ENCODE data around the gene CFTR. TPM values are rescaled to one million over a fixed set of nuclear protein-coding genes. Genes with fewer than 3 reads are reported as not detected.

Gene CFTR
- total RNA-seq, 1 experiment from 2014 or later, result 0.72 TPM

DNA sequence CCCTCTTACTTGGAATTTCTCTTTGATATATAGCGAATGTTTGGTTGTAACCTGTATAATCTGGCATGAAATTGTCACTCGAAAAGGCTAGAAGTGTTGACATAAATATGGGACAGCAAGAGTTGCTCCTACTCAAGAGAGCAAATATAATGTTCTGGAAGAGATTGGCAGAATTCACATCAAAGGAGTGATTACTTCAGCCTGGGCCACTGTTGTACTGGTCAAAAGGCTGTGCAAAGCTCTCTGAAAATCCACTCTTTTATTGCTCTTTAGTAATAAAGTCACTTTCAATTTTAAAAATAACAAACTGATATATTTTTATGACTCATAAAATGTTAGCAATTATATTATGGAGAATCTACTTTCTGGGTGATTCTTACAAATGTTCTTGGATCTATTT lies 58.2 kb downstream of the CFTR start (continued):
- TF ChIP-seq, protein P1, sequence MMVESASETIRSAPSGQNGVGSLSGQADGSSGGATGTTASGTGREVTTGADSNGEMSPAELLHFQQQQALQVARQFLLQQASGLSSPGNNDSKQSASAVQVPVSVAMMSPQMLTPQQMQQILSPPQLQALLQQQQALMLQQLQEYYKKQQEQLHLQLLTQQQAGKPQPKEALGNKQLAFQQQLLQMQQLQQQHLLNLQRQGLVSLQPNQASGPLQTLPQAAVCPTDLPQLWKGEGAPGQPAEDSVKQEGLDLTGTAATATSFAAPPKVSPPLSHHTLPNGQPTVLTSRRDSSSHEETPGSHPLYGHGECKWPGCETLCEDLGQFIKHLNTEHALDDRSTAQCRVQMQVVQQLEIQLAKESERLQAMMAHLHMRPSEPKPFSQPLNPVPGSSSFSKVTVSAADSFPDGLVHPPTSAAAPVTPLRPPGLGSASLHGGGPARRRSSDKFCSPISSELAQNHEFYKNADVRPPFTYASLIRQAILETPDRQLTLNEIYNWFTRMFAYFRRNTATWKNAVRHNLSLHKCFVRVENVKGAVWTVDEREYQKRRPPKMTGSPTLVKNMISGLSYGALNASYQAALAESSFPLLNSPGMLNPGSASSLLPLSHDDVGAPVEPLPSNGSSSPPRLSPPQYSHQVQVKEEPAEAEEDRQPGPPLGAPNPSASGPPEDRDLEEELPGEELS (CRISPR knock-in tag; IDR thresholded peaks at IDR 0.05), result no peak
- TF ChIP-seq OVOL2 (CRISPR knock-in tag; IDR thresholded peaks at IDR 0.05; ENCODE audit: borderline replicate concordance), result no peak

GRCh38 chr7:117544061-117544460 lies 64.2 kb downstream of the CFTR start:
- H3K27me3 Mint-ChIP-seq (ENCODE audit: low read depth), result no peaks in the 10 kb centered on the region
- H3K4me3 Mint-ChIP-seq, result no peak overlapping the region
- no peak for TF ChIP-seq CTCF (IDR thresholded peaks at IDR 0.05)
- TF ChIP-seq ZNF317 (CRISPR knock-in tag; IDR thresholded peaks at IDR 0.05; ENCODE audit: borderline replicate concordance, low read depth), result no peak
- peaks cover 8% of the 10 kb centered on the region; the same call in 1 of the 2 replicates for H3K4me1 Mint-ChIP-seq
- ChIA-PET CTCF (no interaction called here), POLR2A (no interaction called here)
- H3K9me3 Mint-ChIP-seq, result no peaks in the 10 kb centered on the region
- no peak for DNase-seq (ENCODE audit: low spot score)
- ATAC-seq, result no peak
- no peaks in the 10 kb centered on the region for H3K36me3 Mint-ChIP-seq
- no peak overlapping the region; the same call in 1 of the 2 replicates for H3K27ac Mint-ChIP-seq

DNA sequence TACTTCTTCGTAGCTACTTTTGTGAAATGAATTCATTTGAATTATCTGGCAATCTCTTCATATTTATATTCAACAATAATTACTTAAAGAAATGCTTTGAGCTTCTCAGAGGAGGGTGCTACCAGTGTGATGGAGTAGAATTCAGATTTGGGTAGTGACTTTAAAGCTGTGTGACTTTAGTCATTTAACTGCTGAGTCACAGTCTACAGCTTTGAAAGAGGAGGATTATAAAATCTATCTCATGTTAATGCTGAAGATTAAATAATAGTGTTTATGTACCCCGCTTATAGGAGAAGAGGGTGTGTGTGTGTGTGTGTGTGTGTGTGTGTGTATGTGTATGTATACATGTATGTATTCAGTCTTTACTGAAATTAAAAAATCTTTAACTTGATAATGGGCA lies 68.2 kb downstream of the CFTR start:
- Mint-ChIP-seq H3K4me1 (peaks cover 8% of the 10 kb centered on the region; the same call in 1 of the 2 replicates), H3K4me3 (no peak overlapping the region), H3K27ac (no peak overlapping the region), H3K36me3 (no peaks in the 10 kb centered on the region), H3K9me3 (no peaks in the 10 kb centered on the region), H3K27me3 (ENCODE audit: low read depth) (no peaks in the 10 kb centered on the region)
- ATAC-seq (no peak), DNase-seq (ENCODE audit: low spot score) (no peak)
- CTCF ChIA-PET, result no interaction called here
- POLR2A ChIA-PET, result no interaction called here
- TF ChIP-seq, protein P2, sequence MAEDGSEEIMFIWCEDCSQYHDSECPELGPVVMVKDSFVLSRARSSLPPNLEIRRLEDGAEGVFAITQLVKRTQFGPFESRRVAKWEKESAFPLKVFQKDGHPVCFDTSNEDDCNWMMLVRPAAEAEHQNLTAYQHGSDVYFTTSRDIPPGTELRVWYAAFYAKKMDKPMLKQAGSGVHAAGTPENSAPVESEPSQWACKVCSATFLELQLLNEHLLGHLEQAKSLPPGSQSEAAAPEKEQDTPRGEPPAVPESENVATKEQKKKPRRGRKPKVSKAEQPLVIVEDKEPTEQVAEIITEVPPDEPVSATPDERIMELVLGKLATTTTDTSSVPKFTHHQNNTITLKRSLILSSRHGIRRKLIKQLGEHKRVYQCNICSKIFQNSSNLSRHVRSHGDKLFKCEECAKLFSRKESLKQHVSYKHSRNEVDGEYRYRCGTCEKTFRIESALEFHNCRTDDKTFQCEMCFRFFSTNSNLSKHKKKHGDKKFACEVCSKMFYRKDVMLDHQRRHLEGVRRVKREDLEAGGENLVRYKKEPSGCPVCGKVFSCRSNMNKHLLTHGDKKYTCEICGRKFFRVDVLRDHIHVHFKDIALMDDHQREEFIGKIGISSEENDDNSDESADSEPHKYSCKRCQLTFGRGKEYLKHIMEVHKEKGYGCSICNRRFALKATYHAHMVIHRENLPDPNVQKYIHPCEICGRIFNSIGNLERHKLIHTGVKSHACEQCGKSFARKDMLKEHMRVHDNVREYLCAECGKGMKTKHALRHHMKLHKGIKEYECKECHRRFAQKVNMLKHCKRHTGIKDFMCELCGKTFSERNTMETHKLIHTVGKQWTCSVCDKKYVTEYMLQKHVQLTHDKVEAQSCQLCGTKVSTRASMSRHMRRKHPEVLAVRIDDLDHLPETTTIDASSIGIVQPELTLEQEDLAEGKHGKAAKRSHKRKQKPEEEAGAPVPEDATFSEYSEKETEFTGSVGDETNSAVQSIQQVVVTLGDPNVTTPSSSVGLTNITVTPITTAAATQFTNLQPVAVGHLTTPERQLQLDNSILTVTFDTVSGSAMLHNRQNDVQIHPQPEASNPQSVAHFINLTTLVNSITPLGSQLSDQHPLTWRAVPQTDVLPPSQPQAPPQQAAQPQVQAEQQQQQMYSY (CRISPR knock-in tag; IDR thresholded peaks at IDR 0.05), result no peak
- no peak for TF ChIP-seq ATF3 (CRISPR knock-in tag; conservative IDR thresholded peaks at IDR 0.05)
- TF ChIP-seq, protein P3, sequence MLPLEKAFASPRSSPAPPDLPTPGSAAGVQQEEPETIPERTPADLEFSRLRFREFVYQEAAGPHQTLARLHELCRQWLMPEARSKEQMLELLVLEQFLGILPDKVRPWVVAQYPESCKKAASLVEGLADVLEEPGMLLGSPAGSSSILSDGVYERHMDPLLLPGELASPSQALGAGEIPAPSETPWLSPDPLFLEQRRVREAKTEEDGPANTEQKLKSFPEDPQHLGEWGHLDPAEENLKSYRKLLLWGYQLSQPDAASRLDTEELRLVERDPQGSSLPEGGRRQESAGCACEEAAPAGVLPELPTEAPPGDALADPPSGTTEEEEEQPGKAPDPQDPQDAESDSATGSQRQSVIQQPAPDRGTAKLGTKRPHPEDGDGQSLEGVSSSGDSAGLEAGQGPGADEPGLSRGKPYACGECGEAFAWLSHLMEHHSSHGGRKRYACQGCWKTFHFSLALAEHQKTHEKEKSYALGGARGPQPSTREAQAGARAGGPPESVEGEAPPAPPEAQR (CRISPR knock-in tag; IDR thresholded peaks at IDR 0.05), result no peak
- no peak for TF ChIP-seq ZNF121 (CRISPR knock-in tag; IDR thresholded peaks at IDR 0.05)
- TF ChIP-seq, protein P4, sequence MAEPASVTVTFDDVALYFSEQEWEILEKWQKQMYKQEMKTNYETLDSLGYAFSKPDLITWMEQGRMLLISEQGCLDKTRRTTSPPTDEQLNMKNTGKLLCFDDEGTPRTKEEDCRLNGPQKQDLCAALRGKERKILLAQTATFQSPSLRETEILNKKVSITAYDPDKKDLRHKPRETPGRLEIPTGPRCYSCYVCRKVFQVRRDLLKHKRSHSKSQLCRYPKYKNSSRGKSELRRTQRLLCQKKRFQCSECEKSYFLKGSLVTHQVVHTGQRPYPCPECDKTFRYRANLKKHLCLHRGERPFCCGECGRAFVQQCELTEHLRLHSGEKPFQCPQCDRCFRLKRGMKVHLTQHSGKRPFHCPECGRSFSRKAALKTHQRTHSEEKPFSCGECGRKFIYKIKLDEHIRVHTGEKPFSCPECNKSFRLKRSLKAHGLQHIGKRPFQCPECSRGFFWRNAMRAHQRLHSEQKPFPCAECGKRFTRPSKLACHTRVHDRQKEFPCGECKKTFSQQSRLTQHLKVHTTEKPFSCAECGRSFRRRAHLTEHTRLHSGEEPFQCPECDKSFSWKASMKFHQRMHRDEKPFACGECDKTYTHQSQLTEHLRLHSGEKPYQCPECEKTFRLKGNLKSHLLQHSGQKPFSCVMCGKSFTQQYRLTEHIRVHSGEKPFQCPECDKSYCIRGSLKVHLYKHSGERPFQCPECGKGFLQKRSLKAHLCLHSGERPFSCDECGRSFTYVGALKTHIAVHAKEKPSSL (CRISPR knock-in tag; conservative IDR thresholded peaks at IDR 0.05), result no peak
- TF ChIP-seq TP53 (CRISPR knock-in tag; IDR thresholded peaks at IDR 0.05), result no peak
- no peak for TF ChIP-seq ZNF416 (CRISPR knock-in tag; IDR thresholded peaks at IDR 0.05)
- TF ChIP-seq ZNF423 (CRISPR knock-in tag; IDR thresholded peaks at IDR 0.05), result no peak
- TF ChIP-seq JAZF1 (CRISPR knock-in tag; IDR thresholded peaks at IDR 0.05), result no peak
- TF ChIP-seq RORB (CRISPR knock-in tag; IDR thresholded peaks at IDR 0.05), result no peak
- no peak for TF ChIP-seq ZNF138 (CRISPR knock-in tag; conservative IDR thresholded peaks at IDR 0.05)
- TF ChIP-seq ETV6 (CRISPR knock-in tag; IDR thresholded peaks at IDR 0.05), result no peak
- no peak for TF ChIP-seq IRF2 (CRISPR knock-in tag; IDR thresholded peaks at IDR 0.05; ENCODE audit: borderline replicate concordance, low read depth)
- TF ChIP-seq CREM (CRISPR knock-in tag; IDR thresholded peaks at IDR 0.05), result no peak
- no peak for TF ChIP-seq GTF2I (CRISPR knock-in tag; conservative IDR thresholded peaks at IDR 0.05)
- no peak for TF ChIP-seq ELF4 (CRISPR knock-in tag; IDR thresholded peaks at IDR 0.05; ENCODE audit: low read depth)
- no peak for TF ChIP-seq ZNF281 (CRISPR knock-in tag; IDR thresholded peaks at IDR 0.05)
